Measurements from ENCODE around the gene OPA1.

OPA1 gene

GRCh38 chr3:193732827-193733226 lies 139.8 kb downstream of the OPA1 start:
- TF ChIP-seq TEAD4 (IDR thresholded peaks at IDR 0.05) (no peak), RAD21 (IDR thresholded peaks at IDR 0.05; ENCODE audit: low read depth) (no peak), CEBPB (IDR thresholded peaks at IDR 0.05) (no peak), FOXM1 (IDR thresholded peaks at IDR 0.05; ENCODE audit: borderline replicate concordance, low read depth) (no peak), YY1 (IDR thresholded peaks at IDR 0.05; ENCODE audit: low read depth) (no peak), ZBTB7A (IDR thresholded peaks at IDR 0.05; ENCODE audit: low read depth) (no peak), TAF1 (IDR thresholded peaks at IDR 0.05; ENCODE audit: low read depth) (no peak), TCF12 (IDR thresholded peaks at IDR 0.05; ENCODE audit: low read depth) (no peak), EGR1 (IDR thresholded peaks at IDR 0.05) (no peak), EP300 (IDR thresholded peaks at IDR 0.05; ENCODE audit: borderline replicate concordance) (no peak), CREB1 (IDR thresholded peaks at IDR 0.05; ENCODE audit: low read depth) (no peak)
- TF ChIP-seq, protein P1, sequence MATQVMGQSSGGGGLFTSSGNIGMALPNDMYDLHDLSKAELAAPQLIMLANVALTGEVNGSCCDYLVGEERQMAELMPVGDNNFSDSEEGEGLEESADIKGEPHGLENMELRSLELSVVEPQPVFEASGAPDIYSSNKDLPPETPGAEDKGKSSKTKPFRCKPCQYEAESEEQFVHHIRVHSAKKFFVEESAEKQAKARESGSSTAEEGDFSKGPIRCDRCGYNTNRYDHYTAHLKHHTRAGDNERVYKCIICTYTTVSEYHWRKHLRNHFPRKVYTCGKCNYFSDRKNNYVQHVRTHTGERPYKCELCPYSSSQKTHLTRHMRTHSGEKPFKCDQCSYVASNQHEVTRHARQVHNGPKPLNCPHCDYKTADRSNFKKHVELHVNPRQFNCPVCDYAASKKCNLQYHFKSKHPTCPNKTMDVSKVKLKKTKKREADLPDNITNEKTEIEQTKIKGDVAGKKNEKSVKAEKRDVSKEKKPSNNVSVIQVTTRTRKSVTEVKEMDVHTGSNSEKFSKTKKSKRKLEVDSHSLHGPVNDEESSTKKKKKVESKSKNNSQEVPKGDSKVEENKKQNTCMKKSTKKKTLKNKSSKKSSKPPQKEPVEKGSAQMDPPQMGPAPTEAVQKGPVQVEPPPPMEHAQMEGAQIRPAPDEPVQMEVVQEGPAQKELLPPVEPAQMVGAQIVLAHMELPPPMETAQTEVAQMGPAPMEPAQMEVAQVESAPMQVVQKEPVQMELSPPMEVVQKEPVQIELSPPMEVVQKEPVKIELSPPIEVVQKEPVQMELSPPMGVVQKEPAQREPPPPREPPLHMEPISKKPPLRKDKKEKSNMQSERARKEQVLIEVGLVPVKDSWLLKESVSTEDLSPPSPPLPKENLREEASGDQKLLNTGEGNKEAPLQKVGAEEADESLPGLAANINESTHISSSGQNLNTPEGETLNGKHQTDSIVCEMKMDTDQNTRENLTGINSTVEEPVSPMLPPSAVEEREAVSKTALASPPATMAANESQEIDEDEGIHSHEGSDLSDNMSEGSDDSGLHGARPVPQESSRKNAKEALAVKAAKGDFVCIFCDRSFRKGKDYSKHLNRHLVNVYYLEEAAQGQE (IDR thresholded peaks at IDR 0.05; ENCODE audit: low read depth) = no peak

DNA sequence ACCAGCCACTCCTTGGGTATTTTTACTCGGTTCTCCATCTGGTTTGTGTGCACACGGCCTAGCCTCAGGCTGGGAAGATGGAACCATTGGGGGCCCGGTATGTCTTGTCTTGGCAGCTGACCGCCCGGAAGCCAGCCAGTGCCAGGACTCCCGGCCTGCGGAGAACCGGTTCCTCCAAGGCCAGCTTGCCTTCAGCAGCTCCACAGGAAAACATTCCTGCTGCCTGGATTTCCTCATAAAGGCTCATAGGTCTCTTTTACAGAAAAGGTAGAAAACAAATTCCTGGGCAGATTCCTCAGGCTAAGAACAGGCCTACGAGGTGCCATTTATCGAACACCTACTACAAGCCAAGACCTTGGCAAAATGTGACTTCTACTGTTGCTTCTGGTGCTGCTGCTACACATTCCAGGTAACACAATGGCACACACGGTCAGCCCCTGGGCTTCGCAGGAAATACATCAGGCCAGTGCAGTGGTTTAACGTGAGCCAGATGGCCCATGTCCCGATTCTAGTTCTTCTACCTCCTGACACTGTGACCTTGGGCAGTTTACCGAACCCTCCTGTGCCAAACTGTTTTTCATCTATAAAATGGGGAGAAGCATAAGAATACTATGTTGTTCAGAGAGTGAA lies 141.8 kb downstream of the OPA1 start:
- no peak for TF ChIP-seq EP300 (IDR thresholded peaks at IDR 0.05; ENCODE audit: borderline replicate concordance)
- no peak for TF ChIP-seq USF1 (IDR thresholded peaks at IDR 0.05)
- TF ChIP-seq TCF12 (IDR thresholded peaks at IDR 0.05; ENCODE audit: low read depth) = no peak
- no peak for TF ChIP-seq YY1 (IDR thresholded peaks at IDR 0.05; ENCODE audit: low read depth)
- TF ChIP-seq CREB1 (IDR thresholded peaks at IDR 0.05; ENCODE audit: low read depth) = no peak
- no peak for TF ChIP-seq EGR1 (IDR thresholded peaks at IDR 0.05)
- TF ChIP-seq, protein P1 (IDR thresholded peaks at IDR 0.05; ENCODE audit: low read depth) = no peak
- no peak for TF ChIP-seq ZBTB7A (IDR thresholded peaks at IDR 0.05; ENCODE audit: low read depth)
- TF ChIP-seq, protein P2, sequence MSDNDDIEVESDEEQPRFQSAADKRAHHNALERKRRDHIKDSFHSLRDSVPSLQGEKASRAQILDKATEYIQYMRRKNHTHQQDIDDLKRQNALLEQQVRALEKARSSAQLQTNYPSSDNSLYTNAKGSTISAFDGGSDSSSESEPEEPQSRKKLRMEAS (IDR thresholded peaks at IDR 0.05) = no peak
- no peak for TF ChIP-seq NFIC (IDR thresholded peaks at IDR 0.05)
- TF ChIP-seq CEBPB (IDR thresholded peaks at IDR 0.05) = no peak
- no peak for TF ChIP-seq TAF1 (IDR thresholded peaks at IDR 0.05; ENCODE audit: low read depth)

DNA sequence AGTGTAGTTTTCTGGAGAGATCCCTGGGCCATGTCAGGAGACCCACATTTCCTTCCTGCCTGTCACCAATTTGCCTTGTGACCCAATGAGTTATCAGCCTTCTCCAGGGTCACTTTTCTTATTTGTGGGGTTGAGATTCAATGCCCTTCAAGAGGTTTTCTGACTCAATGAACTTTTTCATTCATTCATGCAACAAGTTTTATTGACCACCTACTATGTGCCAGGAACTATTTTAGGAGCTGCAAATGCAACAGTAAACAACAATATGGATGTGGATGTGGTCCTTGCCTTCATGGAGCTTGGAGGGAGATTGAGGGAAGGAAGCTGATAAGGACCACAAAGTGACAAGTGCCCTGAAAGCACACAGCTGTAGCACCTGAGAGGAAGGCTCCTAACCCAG lies 142.8 kb downstream of the OPA1 start:
- TF ChIP-seq, protein P2 (IDR thresholded peaks at IDR 0.05) = no peak
- TF ChIP-seq TAF1 (IDR thresholded peaks at IDR 0.05; ENCODE audit: low read depth) (no peak), NFIC (IDR thresholded peaks at IDR 0.05) (no peak), TEAD4 (IDR thresholded peaks at IDR 0.05) (no peak), EP300 (IDR thresholded peaks at IDR 0.05; ENCODE audit: borderline replicate concordance) (no peak), RAD21 (IDR thresholded peaks at IDR 0.05; ENCODE audit: low read depth) (no peak)

- TF ChIP-seq CEBPB (IDR thresholded peaks at IDR 0.05) = no peak
- TF ChIP-seq NFIC (IDR thresholded peaks at IDR 0.05) = no peak
- TF ChIP-seq FOXM1 (IDR thresholded peaks at IDR 0.05; ENCODE audit: borderline replicate concordance, low read depth) = no peak
- TF ChIP-seq TAF1 (IDR thresholded peaks at IDR 0.05; ENCODE audit: low read depth) = no peak
- TF ChIP-seq, protein P1 (IDR thresholded peaks at IDR 0.05; ENCODE audit: low read depth) = no peak
- TF ChIP-seq TCF12 (IDR thresholded peaks at IDR 0.05; ENCODE audit: low read depth) = no peak
- no peak for TF ChIP-seq EP300 (IDR thresholded peaks at IDR 0.05; ENCODE audit: borderline replicate concordance)
- TF ChIP-seq RAD21 (IDR thresholded peaks at IDR 0.05; ENCODE audit: low read depth) = no peak
- no peak for TF ChIP-seq YY1 (IDR thresholded peaks at IDR 0.05; ENCODE audit: low read depth)
- TF ChIP-seq ZBTB7A (IDR thresholded peaks at IDR 0.05; ENCODE audit: low read depth) = no peak
- TF ChIP-seq EGR1 (IDR thresholded peaks at IDR 0.05) = no peak
- no peak for TF ChIP-seq USF1 (IDR thresholded peaks at IDR 0.05)
- TF ChIP-seq, protein P2 (IDR thresholded peaks at IDR 0.05) = no peak
- no peak for TF ChIP-seq TEAD4 (IDR thresholded peaks at IDR 0.05)
- no peak for TF ChIP-seq CREB1 (IDR thresholded peaks at IDR 0.05; ENCODE audit: low read depth)
Observed at GRCh38 chr3:193736616-193737015, 143.6 kb downstream of the OPA1 start.
